Measurements from ENCODE around the gene TTLL9. TPM values are rescaled to one million over a fixed set of nuclear protein-coding genes. Genes with fewer than 3 reads are reported as not detected.

Gene TTLL9
- total RNA-seq, 1 experiment from 2014 or later, result 2.1 TPM

DNA sequence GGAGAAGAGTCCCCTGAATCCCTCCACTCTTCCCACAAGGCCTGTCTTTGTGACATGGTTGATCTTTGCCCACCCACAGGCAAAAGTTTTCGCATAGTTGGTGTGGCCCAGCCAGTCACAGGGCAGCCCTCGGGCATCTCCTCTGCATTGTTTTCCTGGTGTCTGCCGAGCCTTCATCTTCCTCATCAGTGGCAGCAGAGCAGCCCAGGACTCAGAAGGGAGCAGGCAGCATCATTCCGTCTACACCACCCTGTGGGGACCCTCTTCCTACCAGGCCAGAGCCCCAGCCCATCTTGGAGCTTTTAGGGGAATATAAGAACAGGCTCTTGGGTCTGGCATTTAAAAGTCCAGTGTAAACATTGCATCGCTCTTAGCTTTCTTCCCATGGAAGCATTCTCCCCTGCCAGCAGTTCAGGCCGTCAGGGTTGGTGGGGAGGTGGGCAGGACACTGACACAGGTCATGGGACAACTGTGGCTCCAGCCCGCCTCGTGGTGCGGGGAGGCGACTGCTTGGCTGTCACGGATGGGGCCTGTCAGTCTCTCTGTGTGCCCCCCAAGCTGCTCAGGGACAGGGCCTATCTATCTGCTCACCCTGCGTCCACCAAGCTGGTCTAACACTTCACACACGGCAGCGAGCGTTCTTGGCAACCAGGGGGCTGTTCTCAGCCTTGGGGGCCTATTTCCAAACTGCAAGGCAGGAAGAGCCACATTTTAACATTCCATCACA, 43.2 kb downstream of the TTLL9 start:
- H3K9me3 ChIP-seq (ENCODE audit: control insufficient read depth, insufficient read depth, low read depth, low read length), result no peaks in the 10 kb centered on the region
- in situ Hi-C loops (cut with HindIII; ENCODE audit: low pct_unique_long_range_greater_than_20kb, low sequenced_read_pairs), result no loop called here

DNA sequence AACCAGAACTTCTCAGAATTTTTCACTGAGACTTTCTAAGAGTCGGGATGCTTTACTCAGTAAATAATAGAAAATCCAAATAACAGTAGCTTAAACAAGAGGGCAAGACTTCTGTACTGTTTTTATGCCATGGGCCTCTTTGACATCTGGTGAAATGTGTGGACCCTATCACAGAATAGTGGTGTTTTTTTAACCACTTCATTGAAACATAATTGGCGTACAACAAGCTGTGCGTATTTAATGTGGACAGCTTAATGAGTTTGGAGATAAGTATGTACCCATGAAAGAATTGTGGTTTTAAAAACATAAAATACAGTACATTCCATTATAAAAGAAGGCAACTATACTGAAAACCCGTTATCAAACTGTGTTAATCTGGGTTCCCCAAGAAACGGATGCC, 43.7 kb downstream of the TTLL9 start:
- CTCF ChIA-PET, result no interaction called here
- no TSS peak for BruUV-seq (replicated peaks)

More for the DNA sequence above, 43.2 kb downstream of the TTLL9 start:
- Histone ChIP-seq H3K27me3 (ENCODE audit: control insufficient read depth, insufficient read depth, low read length) (no peaks in the 10 kb centered on the region), H3K27ac (ENCODE audit: low read length) (no peak overlapping the region; the same call in 1 of the 2 replicates), H3K4me3 (ENCODE audit: low read depth in 2 of 2, low read length in 2 of 2) (no peak overlapping the region), H3K36me3 (ENCODE audit: control insufficient read depth, insufficient read depth, low read length) (no peaks in the 10 kb centered on the region), H3K4me1 (ENCODE audit: control insufficient read depth, insufficient read depth, low read length) (peaks cover under 1% of the 10 kb centered on the region; the same call in 1 of the 2 replicates)
- TF ChIP-seq TCF7L2 (IDR thresholded peaks at IDR 0.05; ENCODE audit: low read depth, low read length) (no peak), POLR2AphosphoS5 (IDR thresholded peaks at IDR 0.05; ENCODE audit: low read depth, low read length) (no peak), SIN3A (IDR thresholded peaks at IDR 0.05; ENCODE audit: borderline replicate concordance, insufficient read depth, low read depth, low read length) (no peak)
- TF ChIP-seq, protein P1, sequence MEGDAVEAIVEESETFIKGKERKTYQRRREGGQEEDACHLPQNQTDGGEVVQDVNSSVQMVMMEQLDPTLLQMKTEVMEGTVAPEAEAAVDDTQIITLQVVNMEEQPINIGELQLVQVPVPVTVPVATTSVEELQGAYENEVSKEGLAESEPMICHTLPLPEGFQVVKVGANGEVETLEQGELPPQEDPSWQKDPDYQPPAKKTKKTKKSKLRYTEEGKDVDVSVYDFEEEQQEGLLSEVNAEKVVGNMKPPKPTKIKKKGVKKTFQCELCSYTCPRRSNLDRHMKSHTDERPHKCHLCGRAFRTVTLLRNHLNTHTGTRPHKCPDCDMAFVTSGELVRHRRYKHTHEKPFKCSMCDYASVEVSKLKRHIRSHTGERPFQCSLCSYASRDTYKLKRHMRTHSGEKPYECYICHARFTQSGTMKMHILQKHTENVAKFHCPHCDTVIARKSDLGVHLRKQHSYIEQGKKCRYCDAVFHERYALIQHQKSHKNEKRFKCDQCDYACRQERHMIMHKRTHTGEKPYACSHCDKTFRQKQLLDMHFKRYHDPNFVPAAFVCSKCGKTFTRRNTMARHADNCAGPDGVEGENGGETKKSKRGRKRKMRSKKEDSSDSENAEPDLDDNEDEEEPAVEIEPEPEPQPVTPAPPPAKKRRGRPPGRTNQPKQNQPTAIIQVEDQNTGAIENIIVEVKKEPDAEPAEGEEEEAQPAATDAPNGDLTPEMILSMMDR (IDR thresholded peaks at IDR 0.05), result no peak
- TF ChIP-seq, protein P2, sequence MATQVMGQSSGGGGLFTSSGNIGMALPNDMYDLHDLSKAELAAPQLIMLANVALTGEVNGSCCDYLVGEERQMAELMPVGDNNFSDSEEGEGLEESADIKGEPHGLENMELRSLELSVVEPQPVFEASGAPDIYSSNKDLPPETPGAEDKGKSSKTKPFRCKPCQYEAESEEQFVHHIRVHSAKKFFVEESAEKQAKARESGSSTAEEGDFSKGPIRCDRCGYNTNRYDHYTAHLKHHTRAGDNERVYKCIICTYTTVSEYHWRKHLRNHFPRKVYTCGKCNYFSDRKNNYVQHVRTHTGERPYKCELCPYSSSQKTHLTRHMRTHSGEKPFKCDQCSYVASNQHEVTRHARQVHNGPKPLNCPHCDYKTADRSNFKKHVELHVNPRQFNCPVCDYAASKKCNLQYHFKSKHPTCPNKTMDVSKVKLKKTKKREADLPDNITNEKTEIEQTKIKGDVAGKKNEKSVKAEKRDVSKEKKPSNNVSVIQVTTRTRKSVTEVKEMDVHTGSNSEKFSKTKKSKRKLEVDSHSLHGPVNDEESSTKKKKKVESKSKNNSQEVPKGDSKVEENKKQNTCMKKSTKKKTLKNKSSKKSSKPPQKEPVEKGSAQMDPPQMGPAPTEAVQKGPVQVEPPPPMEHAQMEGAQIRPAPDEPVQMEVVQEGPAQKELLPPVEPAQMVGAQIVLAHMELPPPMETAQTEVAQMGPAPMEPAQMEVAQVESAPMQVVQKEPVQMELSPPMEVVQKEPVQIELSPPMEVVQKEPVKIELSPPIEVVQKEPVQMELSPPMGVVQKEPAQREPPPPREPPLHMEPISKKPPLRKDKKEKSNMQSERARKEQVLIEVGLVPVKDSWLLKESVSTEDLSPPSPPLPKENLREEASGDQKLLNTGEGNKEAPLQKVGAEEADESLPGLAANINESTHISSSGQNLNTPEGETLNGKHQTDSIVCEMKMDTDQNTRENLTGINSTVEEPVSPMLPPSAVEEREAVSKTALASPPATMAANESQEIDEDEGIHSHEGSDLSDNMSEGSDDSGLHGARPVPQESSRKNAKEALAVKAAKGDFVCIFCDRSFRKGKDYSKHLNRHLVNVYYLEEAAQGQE (IDR thresholded peaks at IDR 0.05; ENCODE audit: insufficient read depth in 1 of 2, low read depth in 2 of 2, low read length in 1 of 2), result no peak
- CTCF ChIA-PET, result no interaction called here
- no TSS peak for BruUV-seq (replicated peaks)
- intact Hi-C loops (cut with micrococcal nuclease; ENCODE audit: unreplicated experiment), result no loop called here
- no peak for DNase-seq (ENCODE audit: low read depth, low spot score)
- POLR2A ChIA-PET, result no interaction called here
- no peak for ATAC-seq

More for the DNA sequence above, 43.7 kb downstream of the TTLL9 start:
- ATAC-seq, result no peak
- no peaks in the 10 kb centered on the region for H3K36me3 ChIP-seq (ENCODE audit: control insufficient read depth, insufficient read depth, low read length)
- no peak overlapping the region for H3K4me3 ChIP-seq (ENCODE audit: low read depth in 2 of 2, low read length in 2 of 2)
- peaks cover 4% of the 10 kb centered on the region; the same call in 1 of the 2 replicates for H3K4me1 ChIP-seq (ENCODE audit: control insufficient read depth, insufficient read depth, low read length)
- in situ Hi-C loops (cut with HindIII; ENCODE audit: low pct_unique_long_range_greater_than_20kb, low sequenced_read_pairs), result no loop called here
- no peak for DNase-seq (ENCODE audit: low read depth, low spot score)
- H3K27me3 ChIP-seq (ENCODE audit: control insufficient read depth, insufficient read depth, low read length), result no peaks in the 10 kb centered on the region
- intact Hi-C loops (cut with micrococcal nuclease; ENCODE audit: unreplicated experiment), result no loop called here
- no peak overlapping the region for H3K27ac ChIP-seq (ENCODE audit: low read length)
- H3K9me3 ChIP-seq (ENCODE audit: control insufficient read depth, insufficient read depth, low read depth, low read length), result no peaks in the 10 kb centered on the region
- POLR2A ChIA-PET, result no interaction called here
- TF ChIP-seq, protein P2 (IDR thresholded peaks at IDR 0.05; ENCODE audit: insufficient read depth in 1 of 2, low read depth in 2 of 2, low read length in 1 of 2), result no peak
- TF ChIP-seq SIN3A (IDR thresholded peaks at IDR 0.05; ENCODE audit: borderline replicate concordance, insufficient read depth, low read depth, low read length) (no peak), TCF7L2 (IDR thresholded peaks at IDR 0.05; ENCODE audit: low read depth, low read length) (no peak), POLR2AphosphoS5 (IDR thresholded peaks at IDR 0.05; ENCODE audit: low read depth, low read length) (no peak)
- TF ChIP-seq, protein P1 (IDR thresholded peaks at IDR 0.05), result no peak

Measured in Panc1 (cell line).